DMS 273 (cell line): ENCODE data around the gene NSF.
"Not testable (repeated sequence)": the region's sequence is repeated elsewhere in the genome, so short reads cannot be mapped to it uniquely, and the experiment has no call there.

Source experiments
- DNase-seq: peaks from one replicate; lab custom pipeline; 2025; ENCODE audit not compliant: unreplicated experiment; lab: John Stamatoyannopoulos, UW

NSF gene

GRCh38 chr17:46590157-46591146 lies at the start of gene NSF:
NSF (plus strand) TSS chr17:46590669; CDS start chr17:46590776, 107 bp downstream.
- not testable (repeated sequence) for DNase-seq

GRCh38 chr17:46548607-46549006 lies 41.9 kb upstream of the NSF start:
- not testable (repeated sequence) for DNase-seq

GRCh38 chr17:46559155-46559554 lies 31.3 kb upstream of the NSF start:
- not testable (repeated sequence) for DNase-seq

GRCh38 chr17:46560048-46560447 lies 30.4 kb upstream of the NSF start:
- not testable (repeated sequence) for DNase-seq

GRCh38 chr17:46566284-46566683 lies 24.2 kb upstream of the NSF start:
- not testable (repeated sequence) for DNase-seq

- DNase-seq, result not testable (repeated sequence)
These were observed 23.5 kb upstream of the NSF start for GRCh38 chr17:46566980-46567379.

- DNase-seq, result not testable (repeated sequence)
These were observed 18.7 kb upstream of the NSF start for GRCh38 chr17:46571796-46572195.

- not testable (repeated sequence) for DNase-seq
These were observed 11.1 kb upstream of the NSF start, which contains the start of gene ARL17A for GRCh38 chr17:46579083-46580075. ARL17A (minus strand) TSS chr17:46579691; CDS start chr17:46576322, 3,369 bp downstream.

GRCh38 chr17:46580082-46580481 lies 10.4 kb upstream of the NSF start:
- DNase-seq, result not testable (repeated sequence)

GRCh38 chr17:46585444-46585843 lies 5.0 kb upstream of the NSF start:
- DNase-seq, result not testable (repeated sequence)

- not testable (repeated sequence) for DNase-seq
These were observed 863 bp downstream of the NSF start for GRCh38 chr17:46591332-46591731.

- DNase-seq, result not testable (repeated sequence)
These were observed 8.0 kb downstream of the NSF start for GRCh38 chr17:46598344-46598931.

GRCh38 chr17:46600767-46601166 lies 10.3 kb downstream of the NSF start:
- not testable (repeated sequence) for DNase-seq

- not testable (repeated sequence) for DNase-seq
These were observed 12.7 kb downstream of the NSF start for GRCh38 chr17:46603125-46603524.

- DNase-seq, result not testable (repeated sequence)
These were observed 20.8 kb downstream of the NSF start for GRCh38 chr17:46611304-46611703.

- DNase-seq, result not testable (repeated sequence)
These were observed 23.4 kb downstream of the NSF start for GRCh38 chr17:46613876-46614275.

GRCh38 chr17:46617121-46617520 lies 26.7 kb downstream of the NSF start:
- DNase-seq, result not testable (repeated sequence)

- DNase-seq, result not testable (repeated sequence)
These were observed 28.5 kb downstream of the NSF start for GRCh38 chr17:46618975-46619374.

- DNase-seq, result not testable (repeated sequence)
These were observed 33.3 kb downstream of the NSF start for GRCh38 chr17:46623790-46624189.

- DNase-seq, result not testable (repeated sequence)
These were observed 34.3 kb downstream of the NSF start for GRCh38 chr17:46624726-46625125.
